Fibroblast of lung (primary cell): Measurements from ENCODE around the gene IL17D.

Source experiments
- EZH2 ChIP-seq: IDR thresholded peaks from 2 replicates; pipeline ENCODE4 v1.5.1; 2012; ENCODE audit warnings: low read length, control low read depth, mild to moderate bottlenecking; ENCODE audit errors: missing control alignments
- TF ChIP-seq, protein P1 (sequence below), 2 donors: IDR thresholded peaks in 1 of 2; conservative IDR thresholded peaks in 1 of 2; 1 replicate in 1 of 2; 2 replicates in 1 of 2; pipeline ENCODE4 v1.5.1; 2011 to 2012; ENCODE audit warnings: low read length in 2 of 2, control low read depth in 1 of 2, inconsistent platforms in 1 of 2, low read depth in 1 of 2, mild to moderate bottlenecking in 1 of 2

DNA sequence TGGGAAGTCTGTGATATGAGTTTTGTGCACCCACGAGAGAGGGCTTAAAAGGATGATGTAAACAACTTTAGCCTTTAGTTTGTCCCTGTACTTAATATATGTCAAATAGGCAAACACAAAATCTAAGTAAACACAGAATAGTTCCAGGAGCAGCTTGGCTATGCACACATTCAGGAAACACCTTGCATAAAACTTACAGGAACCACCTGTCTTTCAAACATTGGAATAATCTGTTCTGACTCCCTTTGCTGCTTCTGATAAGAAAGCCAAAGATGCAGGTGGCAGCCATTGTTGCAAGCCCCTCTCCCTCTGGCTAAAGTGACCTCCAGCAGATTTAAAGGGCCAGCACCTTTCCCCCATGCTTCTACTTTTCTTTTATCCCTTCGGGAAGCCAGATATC is 65.6 kb downstream of the IL17D start:
- TF ChIP-seq, protein P1, sequence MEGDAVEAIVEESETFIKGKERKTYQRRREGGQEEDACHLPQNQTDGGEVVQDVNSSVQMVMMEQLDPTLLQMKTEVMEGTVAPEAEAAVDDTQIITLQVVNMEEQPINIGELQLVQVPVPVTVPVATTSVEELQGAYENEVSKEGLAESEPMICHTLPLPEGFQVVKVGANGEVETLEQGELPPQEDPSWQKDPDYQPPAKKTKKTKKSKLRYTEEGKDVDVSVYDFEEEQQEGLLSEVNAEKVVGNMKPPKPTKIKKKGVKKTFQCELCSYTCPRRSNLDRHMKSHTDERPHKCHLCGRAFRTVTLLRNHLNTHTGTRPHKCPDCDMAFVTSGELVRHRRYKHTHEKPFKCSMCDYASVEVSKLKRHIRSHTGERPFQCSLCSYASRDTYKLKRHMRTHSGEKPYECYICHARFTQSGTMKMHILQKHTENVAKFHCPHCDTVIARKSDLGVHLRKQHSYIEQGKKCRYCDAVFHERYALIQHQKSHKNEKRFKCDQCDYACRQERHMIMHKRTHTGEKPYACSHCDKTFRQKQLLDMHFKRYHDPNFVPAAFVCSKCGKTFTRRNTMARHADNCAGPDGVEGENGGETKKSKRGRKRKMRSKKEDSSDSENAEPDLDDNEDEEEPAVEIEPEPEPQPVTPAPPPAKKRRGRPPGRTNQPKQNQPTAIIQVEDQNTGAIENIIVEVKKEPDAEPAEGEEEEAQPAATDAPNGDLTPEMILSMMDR (conservative IDR thresholded peaks at IDR 0.05 in 1 of 2, IDR thresholded peaks at IDR 0.05 in 1 of 2; ENCODE audit: low read depth in 1 of 2, low read length in 2 of 2): no peak
- no peak for TF ChIP-seq EZH2
